ENCODE measurements around the gene CNTNAP2.

- TF ChIP-seq, protein P1, sequence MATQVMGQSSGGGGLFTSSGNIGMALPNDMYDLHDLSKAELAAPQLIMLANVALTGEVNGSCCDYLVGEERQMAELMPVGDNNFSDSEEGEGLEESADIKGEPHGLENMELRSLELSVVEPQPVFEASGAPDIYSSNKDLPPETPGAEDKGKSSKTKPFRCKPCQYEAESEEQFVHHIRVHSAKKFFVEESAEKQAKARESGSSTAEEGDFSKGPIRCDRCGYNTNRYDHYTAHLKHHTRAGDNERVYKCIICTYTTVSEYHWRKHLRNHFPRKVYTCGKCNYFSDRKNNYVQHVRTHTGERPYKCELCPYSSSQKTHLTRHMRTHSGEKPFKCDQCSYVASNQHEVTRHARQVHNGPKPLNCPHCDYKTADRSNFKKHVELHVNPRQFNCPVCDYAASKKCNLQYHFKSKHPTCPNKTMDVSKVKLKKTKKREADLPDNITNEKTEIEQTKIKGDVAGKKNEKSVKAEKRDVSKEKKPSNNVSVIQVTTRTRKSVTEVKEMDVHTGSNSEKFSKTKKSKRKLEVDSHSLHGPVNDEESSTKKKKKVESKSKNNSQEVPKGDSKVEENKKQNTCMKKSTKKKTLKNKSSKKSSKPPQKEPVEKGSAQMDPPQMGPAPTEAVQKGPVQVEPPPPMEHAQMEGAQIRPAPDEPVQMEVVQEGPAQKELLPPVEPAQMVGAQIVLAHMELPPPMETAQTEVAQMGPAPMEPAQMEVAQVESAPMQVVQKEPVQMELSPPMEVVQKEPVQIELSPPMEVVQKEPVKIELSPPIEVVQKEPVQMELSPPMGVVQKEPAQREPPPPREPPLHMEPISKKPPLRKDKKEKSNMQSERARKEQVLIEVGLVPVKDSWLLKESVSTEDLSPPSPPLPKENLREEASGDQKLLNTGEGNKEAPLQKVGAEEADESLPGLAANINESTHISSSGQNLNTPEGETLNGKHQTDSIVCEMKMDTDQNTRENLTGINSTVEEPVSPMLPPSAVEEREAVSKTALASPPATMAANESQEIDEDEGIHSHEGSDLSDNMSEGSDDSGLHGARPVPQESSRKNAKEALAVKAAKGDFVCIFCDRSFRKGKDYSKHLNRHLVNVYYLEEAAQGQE (tag by site-specific recombination; IDR thresholded peaks at IDR 0.05) = no peak
- no peak for TF ChIP-seq CTCF (tag by site-specific recombination; IDR thresholded peaks at IDR 0.05)
Measured at GRCh38 chr7:147803151-147803550, 1686.5 kb downstream of the CNTNAP2 start.
